ENCODE results near the gene VANGL2. TPM values are rescaled to one million over a fixed set of nuclear protein-coding genes. Genes with fewer than 3 reads are reported as not detected.

The VANGL2 gene
- total and polyA plus RNA-seq, 4 donors: 0.07 to 1.4 (median 0.12) TPM

DNA sequence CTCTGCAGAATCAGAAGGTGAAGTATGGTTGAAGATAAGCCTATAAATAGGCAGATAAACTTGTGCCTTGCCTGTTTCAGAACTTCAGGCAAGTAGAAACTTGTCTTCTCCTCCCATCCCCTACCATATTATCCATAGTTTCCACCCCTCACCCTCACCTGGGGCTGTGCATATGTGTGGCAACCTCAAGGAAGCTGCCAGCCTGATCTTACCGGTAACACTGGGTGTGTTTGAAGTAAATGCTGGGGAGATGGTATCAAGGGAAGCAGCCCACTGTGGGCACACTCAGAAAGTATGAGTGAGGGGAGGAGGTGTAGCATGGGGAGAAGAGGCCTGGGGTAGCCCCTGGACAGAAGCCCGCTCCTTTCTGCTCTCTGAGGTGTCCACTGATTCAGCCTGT lies 14.5 kb downstream of the VANGL2 start:
- Histone ChIP-seq H3K36me3 (ENCODE audit: control insufficient read depth in 4 of 4, insufficient read depth in 3 of 4, low read depth in 1 of 4, low read length in 3 of 4) (no peaks in the 10 kb centered on the region), H3K27ac (ENCODE audit: low read depth in 1 of 2, low read length in 2 of 2) (no peak overlapping the region), H3K9me3 (ENCODE audit: control insufficient read depth in 4 of 4, low read length in 3 of 4) (no peaks in the 10 kb centered on the region), H3K4me3 (ENCODE audit: low read depth in 1 of 3, low read length in 3 of 3) (no peak overlapping the region), H3K4me1 (ENCODE audit: control insufficient read depth in 4 of 4, insufficient read depth in 4 of 4, low read length in 3 of 4) (no peaks in the 10 kb centered on the region), H3K9ac (ENCODE audit: low read depth in 1 of 2, low read length in 2 of 2) (no peak overlapping the region), H3K27me3 (ENCODE audit: control insufficient read depth in 4 of 4, insufficient read depth in 4 of 4, low read length in 3 of 4) (peaks cover 0 to 2% (median 0%) of the 10 kb centered on the region in 4 donors)
- no peak for DNase-seq (ENCODE audit: low spot score)
- WGBS: 92% methylated on average over 2 of the region's 2 CpGs
- TF ChIP-seq EGR1 (IDR thresholded peaks at IDR 0.05; ENCODE audit: low read depth in 2 of 2) (no peak), HNF4A (conservative IDR thresholded peaks at IDR 0.05) (no peak), TAF1 (conservative IDR thresholded peaks at IDR 0.05) (no peak), NR2F2 (IDR thresholded peaks at IDR 0.05) (no peak), FOXA1 (IDR thresholded peaks at IDR 0.05) (no peak), GABPA (IDR thresholded peaks at IDR 0.05 in 1 of 2, conservative IDR thresholded peaks at IDR 0.05 in 1 of 2) (no peak), YY1 (IDR thresholded peaks at IDR 0.05) (no peak), JUND (IDR thresholded peaks at IDR 0.05) (no peak), RXRA (IDR thresholded peaks at IDR 0.05) (no peak), FOXA2 (IDR thresholded peaks at IDR 0.05) (no peak), RAD21 (IDR thresholded peaks at IDR 0.05) (no peak)
- TF ChIP-seq, protein P1, sequence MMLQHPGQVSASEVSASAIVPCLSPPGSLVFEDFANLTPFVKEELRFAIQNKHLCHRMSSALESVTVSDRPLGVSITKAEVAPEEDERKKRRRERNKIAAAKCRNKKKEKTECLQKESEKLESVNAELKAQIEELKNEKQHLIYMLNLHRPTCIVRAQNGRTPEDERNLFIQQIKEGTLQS (IDR thresholded peaks at IDR 0.05): no peak
- TF ChIP-seq, protein P2, sequence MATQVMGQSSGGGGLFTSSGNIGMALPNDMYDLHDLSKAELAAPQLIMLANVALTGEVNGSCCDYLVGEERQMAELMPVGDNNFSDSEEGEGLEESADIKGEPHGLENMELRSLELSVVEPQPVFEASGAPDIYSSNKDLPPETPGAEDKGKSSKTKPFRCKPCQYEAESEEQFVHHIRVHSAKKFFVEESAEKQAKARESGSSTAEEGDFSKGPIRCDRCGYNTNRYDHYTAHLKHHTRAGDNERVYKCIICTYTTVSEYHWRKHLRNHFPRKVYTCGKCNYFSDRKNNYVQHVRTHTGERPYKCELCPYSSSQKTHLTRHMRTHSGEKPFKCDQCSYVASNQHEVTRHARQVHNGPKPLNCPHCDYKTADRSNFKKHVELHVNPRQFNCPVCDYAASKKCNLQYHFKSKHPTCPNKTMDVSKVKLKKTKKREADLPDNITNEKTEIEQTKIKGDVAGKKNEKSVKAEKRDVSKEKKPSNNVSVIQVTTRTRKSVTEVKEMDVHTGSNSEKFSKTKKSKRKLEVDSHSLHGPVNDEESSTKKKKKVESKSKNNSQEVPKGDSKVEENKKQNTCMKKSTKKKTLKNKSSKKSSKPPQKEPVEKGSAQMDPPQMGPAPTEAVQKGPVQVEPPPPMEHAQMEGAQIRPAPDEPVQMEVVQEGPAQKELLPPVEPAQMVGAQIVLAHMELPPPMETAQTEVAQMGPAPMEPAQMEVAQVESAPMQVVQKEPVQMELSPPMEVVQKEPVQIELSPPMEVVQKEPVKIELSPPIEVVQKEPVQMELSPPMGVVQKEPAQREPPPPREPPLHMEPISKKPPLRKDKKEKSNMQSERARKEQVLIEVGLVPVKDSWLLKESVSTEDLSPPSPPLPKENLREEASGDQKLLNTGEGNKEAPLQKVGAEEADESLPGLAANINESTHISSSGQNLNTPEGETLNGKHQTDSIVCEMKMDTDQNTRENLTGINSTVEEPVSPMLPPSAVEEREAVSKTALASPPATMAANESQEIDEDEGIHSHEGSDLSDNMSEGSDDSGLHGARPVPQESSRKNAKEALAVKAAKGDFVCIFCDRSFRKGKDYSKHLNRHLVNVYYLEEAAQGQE (IDR thresholded peaks at IDR 0.05): no peak
- TF ChIP-seq, protein P3, sequence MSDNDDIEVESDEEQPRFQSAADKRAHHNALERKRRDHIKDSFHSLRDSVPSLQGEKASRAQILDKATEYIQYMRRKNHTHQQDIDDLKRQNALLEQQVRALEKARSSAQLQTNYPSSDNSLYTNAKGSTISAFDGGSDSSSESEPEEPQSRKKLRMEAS (IDR thresholded peaks at IDR 0.05): no peak

DNA sequence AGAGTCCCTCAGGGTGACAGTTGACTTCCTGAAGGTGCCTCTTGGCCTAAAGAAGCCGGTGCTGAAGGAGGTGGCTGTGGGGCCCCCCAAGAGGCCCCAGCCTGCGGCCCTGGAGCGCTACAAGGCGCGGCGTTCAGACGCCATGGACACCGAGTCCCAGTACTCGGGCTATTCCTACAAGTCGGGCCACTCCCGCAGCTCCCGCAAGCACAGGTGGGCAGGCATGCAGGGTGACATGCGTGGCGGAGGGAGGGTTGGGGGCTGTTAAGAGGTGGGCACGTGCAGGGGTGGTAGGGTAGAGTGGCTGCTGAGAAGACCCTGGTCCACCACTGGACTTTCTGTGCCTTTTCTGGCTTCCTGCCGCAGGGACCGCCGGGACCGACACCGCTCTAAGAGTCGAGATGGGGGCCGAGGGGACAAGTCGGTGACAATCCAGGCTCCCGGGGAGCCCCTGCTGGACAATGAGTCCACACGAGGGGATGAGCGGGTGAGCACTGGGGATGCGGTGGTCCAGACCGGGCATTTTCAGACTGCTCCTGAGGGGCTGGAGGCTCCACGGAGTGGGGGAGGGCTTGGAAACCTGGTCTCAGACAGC lies 15.4 kb downstream of the VANGL2 start:
- DNase-seq (ENCODE audit: low spot score): no peak

More for the DNA sequence above, 15.4 kb downstream of the VANGL2 start:
- Histone ChIP-seq H3K36me3 (ENCODE audit: control insufficient read depth in 4 of 4, insufficient read depth in 3 of 4, low read depth in 1 of 4, low read length in 3 of 4) (no peaks in the 10 kb centered on the region), H3K9ac (ENCODE audit: low read depth in 1 of 2, low read length in 2 of 2) (no peak overlapping the region), H3K27me3 (ENCODE audit: control insufficient read depth in 4 of 4, insufficient read depth in 4 of 4, low read length in 3 of 4) (peaks cover 0 to 2% (median 0%) of the 10 kb centered on the region in 4 donors), H3K4me3 (ENCODE audit: low read depth in 1 of 3, low read length in 3 of 3) (no peak overlapping the region), H3K27ac (ENCODE audit: low read depth in 1 of 2, low read length in 2 of 2) (no peak overlapping the region), H3K4me1 (ENCODE audit: control insufficient read depth in 4 of 4, insufficient read depth in 4 of 4, low read length in 3 of 4) (no peaks in the 10 kb centered on the region), H3K9me3 (ENCODE audit: control insufficient read depth in 4 of 4, low read length in 3 of 4) (no peaks in the 10 kb centered on the region)
- TF ChIP-seq, protein P4, sequence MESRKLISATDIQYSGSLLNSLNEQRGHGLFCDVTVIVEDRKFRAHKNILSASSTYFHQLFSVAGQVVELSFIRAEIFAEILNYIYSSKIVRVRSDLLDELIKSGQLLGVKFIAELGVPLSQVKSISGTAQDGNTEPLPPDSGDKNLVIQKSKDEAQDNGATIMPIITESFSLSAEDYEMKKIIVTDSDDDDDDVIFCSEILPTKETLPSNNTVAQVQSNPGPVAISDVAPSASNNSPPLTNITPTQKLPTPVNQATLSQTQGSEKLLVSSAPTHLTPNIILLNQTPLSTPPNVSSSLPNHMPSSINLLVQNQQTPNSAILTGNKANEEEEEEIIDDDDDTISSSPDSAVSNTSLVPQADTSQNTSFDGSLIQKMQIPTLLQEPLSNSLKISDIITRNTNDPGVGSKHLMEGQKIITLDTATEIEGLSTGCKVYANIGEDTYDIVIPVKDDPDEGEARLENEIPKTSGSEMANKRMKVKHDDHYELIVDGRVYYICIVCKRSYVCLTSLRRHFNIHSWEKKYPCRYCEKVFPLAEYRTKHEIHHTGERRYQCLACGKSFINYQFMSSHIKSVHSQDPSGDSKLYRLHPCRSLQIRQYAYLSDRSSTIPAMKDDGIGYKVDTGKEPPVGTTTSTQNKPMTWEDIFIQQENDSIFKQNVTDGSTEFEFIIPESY (IDR thresholded peaks at IDR 0.05): no peak
- no peak for TF ChIP-seq HNF4G (IDR thresholded peaks at IDR 0.05)
- 94% methylated on average over 29 of the region's 29 CpGs for WGBS

Measured in liver (tissue), 9 donors.